NCI-H2171 treated with DMSO at 0.1 percent for 48 hours (cell line): ENCODE measurements around the gene PLEKHA6.

Experiments
- DNase-seq: peaks from one replicate; lab custom pipeline; 2025; lab: John Stamatoyannopoulos, UW

The PLEKHA6 gene

DNA sequence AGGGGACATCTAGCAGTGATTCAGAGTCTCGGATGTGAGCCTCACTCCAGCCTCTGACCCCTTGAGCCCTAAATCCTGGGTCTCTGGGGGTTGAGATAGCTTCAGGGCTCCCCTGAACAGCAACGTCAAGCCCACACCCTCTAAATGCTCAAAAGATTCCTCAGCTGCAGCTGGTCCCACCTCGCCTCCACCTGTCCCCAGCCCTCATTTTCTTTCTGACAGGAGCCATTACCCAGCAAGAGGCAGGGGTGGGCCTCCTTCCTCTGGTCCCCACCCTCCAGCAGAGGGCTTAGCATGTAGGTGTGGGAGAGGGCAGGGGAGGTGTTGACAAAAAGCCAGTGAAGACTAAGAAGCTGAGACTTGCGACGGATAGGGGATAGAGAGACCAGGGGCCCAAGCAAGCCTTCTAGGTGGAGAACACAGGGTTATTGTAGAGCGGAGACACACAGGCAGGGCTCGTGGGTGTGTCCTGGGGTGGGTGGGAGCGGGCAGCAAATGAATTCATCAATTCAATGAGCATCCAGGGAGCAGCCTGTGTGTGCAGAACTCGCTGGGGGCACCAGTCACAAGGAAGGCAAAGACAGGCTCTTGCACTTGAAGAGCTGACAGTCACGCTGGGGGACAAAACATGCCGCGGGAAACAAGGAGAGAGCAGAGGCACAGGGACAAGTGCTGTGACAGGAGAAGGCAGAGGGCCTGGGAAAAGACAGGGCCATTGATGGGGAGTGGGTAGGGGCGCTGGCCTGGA is 97.0 kb downstream of the PLEKHA6 start:
- DNase-seq: no peak

DNA sequence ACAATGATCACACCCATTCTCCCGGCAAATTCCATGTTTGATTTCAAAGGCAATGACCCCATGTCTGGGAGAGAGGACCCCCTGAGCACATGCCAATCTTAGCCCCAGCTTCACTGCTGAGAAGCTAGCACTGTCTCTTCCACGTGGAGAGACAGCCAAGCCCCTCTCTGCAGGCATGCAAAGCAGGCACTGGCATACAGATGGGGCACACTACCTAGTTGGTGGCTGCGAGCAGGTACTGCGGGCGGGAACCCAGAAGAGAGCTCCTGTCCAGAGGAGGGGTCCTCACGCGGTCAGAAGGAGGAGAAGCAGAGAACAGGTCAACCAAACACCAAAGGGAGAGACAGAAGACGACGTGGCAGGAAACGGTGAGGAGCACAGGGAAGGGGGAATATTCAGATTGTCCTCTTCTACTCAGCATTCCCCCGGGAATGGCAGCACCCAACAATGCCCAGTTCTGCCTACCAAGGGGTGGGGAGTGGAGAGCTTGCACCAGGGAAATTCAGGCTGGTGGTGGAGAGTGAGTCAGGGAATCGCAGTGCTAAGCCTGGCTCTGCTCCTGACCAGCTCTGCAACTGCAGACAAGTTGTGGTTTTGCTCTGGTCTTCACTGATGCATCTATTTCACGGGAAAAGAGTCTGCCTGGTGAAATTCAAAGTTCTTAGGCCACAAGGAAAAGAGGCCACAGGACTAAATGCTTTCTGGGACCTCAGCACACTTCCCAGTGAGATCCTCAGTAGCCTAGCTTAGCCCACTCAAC is 97.8 kb downstream of the PLEKHA6 start:
- no peak for DNase-seq

DNA sequence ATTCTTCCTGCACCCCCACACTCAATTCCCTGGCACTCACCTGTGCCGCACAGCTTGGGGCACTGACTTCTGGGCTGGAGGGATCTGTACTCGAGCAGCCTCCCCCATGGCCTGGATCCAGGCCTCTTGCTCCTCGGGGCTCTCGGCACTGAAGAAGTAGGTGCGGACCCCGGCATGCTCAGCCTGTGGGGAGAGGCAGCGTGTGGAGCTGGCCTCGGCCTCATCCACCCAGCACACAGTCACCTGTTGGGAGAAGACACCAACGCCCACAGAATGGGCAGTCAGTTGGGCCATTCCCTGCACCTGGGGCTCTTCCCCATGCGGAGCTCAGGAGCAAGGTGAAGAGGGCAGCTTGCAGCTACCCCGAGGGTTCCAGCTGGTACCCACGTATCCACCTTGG is 98.5 kb downstream of the PLEKHA6 start:
- DNase-seq: no peak

DNA sequence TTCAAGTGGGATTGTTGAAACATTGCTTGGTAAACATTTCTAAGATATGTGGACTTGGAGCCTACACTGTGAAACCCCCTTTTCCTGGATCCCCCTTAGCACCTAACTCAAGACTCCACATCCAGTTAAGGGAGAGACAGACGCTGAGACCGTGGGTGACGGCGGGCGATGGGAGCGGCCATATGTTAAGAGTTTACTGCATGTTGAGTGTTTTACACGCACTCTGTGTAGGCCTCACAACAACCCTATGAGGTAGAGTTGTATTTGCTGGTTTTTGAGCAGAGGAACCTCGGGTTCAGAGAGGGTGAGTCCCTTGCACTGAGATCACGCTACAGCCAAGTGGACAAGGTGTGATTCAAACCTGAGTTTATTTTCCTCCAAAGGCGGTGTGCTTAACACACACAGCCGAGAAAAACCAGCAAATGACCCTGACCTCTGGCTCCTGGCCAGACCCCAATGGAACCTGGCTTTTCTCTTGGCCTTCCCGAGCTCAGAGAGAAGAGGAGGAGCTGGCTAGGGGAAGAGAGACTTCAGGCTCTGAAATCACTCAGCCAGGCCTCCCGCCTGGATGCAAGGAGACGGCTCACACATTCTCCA is 99.0 kb downstream of the PLEKHA6 start:
- DNase-seq: no peak

DNA sequence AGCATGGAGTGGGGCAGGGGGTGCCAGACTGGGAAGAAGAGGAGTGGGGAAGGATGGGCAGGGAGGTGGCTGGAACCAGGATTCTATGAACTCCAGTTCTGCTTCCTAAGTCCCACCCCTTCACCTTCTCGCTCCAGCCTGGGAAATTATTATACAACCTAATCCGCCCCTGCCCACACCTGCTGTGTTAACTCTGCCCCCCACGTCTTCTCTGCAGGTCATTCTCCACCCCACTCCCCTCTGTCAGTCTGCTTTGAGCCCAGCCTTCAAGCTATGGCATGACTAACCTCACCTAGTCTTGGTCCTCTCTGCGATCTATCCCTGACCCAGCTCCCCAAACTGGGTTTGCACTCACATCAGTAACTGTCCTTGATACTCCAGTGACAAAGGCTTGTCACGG is 99.9 kb downstream of the PLEKHA6 start:
- no peak for DNase-seq

DNA sequence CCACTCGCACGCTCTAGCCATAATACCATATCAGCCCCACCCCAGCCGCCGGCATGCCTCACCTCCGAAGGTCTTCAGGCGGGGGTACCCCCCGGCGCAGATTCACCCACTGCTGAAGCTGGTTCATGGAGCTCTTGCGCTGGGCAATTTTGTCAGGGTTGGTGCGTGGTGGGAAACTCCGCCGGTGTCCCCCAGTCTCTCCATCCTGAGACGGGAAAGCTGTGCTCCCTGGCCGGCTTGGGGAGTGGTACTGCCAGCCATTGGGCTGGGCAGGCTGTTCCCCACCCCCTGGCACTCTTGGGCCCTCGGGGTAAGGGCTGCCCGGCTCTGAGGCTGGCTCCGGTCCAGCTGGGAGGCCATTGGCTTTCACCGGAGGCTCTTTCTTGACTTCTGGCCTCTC is 100.5 kb downstream of the PLEKHA6 start:
- DNase-seq: no peak

DNA sequence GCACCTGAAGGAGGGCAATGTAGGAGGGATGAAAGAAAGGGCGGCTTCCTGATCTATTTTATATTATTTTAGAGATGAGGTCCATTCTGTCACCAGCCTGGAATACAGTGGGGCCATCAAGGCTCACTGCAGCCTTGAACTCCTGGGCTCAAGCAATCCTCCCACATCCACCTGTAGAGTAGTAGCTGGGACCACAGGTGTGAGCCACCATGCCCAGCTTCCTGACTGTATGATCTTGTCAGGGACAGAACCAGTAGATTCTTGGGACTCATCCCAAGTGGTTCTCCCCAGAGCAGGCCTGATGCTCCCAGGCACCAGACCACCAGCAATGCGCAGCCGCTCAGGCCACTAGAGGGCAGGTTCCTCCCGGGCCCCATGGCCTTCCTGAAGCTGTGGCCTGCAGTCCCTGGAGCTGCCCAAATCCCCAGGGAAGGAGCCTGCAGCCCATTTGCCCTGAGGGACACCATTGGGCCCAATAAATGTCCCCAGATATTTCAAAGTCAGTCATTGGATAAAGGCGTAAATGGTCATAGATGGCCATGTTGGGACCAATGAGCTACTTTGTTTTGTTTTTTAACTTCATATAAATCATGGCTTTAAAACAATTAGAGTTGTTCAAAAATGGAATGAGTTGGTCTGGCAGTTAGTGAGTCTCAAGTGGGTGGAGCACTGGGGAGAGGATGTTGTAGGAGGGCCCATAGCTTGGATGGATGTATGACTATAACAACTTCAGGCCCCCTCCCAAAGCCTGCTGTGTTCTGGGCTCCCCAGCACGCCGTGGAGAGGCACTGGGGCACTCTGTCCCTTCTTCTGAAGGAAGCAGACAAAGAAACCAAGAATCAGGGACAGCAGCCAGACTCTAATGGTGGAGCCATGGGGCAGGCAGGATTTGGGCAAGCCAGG is 101.3 kb downstream of the PLEKHA6 start:
- no peak for DNase-seq

DNA sequence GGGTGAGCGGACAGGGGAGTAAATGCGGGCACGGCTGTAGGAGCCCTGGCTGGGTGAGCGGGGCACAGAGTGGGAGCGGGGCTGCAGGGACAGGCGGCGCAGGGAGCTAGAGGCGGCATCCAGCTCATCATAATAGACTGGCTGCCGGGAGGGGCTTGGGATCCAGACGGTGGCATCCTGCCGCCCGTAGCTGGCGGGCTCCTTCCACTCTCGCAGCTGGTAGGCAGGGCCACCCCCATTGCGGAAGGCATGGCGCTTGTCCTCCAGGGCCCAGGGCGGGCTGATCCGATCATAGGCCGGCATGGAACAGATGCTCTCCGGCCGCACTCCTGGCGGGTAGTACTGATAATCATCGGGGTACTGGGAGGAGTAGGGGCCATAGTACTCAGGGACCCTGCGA is 102.3 kb downstream of the PLEKHA6 start:
- no peak for DNase-seq

DNA sequence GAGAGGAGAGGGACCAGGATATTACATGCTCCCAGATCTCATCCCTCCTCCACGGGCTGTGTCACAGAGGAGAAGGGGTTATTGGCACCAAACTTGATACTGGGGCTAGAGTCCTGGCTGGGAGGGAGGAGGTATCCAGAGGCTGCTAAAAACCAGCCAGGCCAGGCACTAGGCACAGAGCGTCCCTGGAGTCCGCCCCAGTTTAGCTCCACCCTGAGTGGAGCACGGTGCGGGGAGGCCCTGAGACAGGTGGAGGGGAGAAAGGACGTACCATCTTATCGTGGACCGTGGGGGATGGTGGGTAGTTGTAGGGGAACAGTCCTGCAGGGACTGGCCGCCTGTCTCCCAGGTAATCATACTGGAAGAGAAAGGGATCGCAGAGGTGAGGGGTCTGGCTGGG is 103.2 kb downstream of the PLEKHA6 start:
- no peak for DNase-seq

DNA sequence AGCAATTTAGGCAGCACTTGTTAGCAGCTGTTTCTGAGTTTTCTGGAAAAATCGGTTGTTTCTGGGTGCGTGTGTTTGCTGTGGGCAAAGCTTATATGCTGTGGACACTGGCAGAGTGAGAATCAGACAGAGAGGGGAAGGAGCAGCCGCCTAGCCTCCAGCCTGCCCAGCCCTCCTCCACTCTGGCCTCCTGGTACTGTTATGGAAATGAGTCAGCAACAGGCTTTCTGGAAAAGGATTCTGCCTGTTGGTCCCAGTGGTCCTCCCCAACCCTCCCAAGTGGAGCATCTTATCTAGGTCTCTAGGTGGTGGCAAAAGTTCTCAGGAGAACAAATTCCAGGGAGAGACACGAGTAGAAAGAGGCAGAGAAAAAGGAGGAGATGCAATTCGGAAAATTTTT is 103.8 kb downstream of the PLEKHA6 start:
- no peak for DNase-seq

DNA sequence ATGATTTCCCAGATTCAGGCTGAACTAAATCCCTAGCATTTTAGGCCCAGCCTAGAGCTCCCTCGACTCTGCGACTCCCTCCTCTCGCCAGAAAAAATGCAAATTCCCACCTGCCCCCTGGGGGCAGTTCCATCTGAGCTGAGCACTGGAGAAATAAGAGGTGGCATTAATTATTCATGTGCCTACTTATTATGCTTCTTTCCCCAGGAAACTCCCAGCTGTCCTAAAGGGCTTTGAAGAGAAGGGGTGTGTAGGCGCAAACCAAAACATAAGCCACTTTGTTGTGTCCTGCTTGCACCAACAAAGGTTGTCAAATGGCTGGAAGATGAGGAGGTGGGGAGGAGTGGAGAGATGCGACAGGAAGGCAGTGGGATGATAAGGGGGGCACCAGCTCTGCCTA is 104.5 kb downstream of the PLEKHA6 start:
- peak; percentile 54 for DNase-seq

DNA sequence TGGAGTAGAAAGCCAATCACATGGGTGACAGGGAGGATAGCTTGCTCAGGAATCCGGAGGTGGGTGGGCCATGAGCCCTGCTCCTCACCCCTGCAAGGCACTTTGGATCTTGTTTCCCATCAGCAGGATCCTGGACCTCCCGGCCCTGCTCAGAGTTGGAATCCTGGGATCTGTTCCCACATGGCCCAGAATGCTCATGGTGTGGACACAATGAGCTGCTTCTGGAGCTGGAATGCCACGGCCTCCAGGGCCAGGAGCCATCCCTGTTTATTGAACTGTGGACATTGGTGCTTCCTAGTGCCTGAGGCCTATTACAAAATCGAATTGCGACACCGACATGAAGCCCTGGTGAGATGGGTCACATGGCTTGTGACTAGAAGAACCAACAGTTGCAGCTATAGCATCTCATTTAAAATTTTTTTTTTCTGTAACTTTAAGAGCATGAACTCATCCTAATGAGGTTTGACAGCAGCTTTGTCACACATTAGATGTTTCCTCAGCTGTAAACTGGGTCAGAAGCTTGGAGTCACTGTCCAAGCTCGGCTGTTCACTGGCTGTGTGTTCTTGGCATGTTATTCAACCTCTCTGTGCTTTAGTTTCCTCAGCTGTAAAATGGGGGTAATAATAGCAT is 105.6 kb downstream of the PLEKHA6 start:
- DNase-seq: no peak

DNA sequence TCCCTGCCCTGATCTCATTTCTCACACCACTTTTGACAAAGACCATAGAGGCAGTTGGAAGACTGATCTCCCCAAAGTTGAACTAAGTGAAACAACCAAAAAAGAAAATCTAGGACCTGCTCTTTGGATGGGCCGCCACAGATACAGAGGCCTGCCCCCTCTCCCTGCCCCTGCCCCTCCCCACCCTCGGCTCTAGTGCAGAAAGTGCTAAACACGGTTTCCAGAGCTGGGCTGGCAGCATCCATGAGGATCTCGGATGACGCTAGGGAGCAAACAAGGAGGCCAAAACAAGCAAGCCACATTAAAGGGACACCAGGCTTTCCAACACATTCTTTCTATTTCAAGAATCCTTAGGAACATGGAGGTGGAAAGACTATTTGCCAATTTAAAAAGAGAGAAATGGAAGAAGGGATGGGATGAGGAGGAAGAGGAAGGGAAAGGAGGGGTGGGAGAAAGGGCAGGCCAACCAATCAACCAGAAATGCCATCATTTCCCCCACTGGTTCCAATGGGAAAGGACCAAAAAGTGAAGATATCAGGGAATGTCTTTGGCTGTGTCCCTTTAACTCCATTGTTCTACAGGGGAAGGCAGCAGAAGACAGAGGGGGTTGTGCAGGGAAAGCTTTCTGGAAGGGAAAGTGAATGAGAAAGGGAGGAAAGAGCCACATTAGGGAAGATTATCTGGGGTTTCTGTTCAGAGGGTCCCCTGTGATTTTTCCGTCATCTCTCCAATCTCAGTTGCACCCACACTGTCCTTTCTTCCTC is 107.6 kb downstream of the PLEKHA6 start:
- DNase-seq: no peak

DNA sequence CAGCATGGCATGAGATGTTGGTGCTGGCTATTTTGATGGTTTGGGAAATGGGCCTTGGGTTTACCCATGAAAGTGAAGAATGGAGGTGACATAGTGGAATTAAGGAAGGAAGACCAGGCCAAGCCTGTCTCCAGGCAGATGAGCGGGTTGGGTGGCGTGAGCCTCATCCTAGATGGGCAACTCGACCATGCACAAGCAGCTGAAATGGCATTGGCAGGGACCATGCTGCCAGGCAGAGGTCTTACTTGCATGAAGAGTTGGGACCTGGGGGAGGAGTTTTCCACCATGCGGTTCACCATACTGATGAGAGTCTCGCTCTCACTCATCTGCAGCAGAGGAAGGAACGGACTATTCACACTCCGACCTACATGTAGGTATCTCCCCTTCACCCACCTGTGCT is 108.4 kb downstream of the PLEKHA6 start:
- no peak for DNase-seq

DNA sequence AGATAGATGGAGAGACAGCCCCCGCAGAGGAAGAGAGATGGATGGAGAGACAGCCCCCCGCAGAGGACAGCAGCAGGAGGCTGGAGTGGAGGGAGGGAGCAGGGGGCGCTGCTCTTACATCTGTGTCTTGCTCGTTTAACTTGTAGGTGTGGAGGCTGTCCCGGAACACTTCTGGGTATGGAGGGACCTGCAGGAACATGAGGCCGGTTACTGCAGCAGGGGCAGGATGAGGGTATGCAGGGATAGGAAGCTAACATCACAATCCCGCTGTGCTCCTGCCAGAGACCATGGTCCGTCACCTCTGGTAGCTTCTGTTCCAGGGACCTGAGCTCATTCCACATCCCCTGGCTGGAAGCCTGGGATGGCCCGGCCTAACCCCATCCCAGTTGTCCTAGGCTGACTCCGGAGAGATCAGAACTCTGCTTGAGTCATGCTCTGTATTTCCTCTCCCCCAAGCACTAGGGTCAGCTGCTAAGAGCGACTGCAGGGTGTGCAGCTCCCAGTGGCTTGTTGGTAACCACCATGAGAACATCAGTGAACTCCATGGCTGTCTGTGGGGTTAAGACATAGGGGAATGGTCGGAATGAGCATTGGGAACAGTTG is 109.2 kb downstream of the PLEKHA6 start:
- DNase-seq: no peak

DNA sequence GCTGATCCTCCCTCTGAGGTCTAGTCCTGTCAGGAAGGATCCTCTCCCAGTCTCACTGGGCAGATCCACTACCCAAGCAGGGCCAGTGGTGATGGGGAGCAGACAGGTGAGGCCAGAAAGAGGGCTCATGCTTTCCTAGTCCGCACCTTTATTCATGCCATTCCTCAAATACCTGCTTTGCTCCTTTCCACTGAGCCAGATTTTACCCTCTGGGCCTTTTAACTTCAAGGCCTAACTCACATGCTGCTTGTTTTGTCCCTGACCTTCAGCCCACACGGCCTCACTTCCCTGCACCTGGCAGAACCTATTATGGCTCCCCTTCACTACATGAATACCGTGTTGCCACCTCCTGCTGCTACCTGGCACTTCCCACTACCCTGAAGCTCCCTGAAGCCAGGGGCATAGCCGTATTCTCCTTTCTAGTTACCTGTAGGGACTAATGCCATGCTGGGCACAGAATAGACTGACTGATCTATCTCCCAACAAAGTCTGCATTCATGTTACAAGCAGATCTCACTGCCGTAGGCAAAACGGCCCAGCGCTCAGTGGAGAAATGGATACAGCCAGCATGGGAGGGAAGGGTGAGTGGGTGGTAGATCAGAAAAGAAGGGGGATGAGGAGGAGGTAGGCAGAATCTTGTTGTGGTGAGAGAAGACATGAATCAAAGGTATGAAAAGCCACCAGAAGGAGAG is 109.8 kb downstream of the PLEKHA6 start:
- DNase-seq: no peak

DNA sequence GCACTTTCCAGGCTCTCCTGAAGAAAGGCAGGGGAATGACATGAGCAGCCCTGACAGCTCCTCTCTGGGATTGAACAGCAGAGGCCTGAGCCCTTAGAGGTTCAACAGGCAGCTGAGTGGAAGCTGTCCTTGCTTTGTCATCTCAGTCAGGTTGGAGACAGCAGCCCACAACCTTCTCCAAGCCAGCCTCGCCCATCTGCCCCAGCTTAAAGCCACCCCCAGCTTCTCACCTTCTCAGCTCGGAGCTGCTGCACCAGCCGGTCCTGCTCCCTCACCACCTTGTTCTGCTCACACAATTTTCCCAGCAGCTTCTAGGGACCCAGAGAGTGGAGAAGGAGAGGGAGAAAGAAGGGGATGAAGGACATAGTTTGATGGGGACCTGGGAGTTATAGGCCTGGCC is 110.8 kb downstream of the PLEKHA6 start:
- DNase-seq: no peak

DNA sequence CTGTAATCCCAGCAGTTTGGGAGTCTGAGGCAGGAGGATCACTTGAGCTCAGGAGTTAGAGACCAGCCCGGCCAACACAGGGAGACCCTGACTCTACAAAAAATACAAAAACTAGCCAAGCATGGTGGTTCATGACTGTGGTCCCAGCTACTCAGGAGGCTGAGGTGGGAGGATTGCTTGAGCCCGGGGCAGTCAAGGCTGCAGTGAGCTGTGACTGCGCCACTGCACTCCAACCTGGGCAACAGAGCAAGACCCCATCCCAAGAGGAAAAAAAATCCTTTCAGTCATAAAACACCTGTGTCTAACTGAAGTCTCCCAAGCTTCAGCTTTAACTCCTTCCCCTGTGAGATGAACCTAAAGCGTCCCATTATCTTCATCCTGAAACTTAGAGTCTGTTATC is 112.9 kb downstream of the PLEKHA6 start:
- no peak for DNase-seq

DNA sequence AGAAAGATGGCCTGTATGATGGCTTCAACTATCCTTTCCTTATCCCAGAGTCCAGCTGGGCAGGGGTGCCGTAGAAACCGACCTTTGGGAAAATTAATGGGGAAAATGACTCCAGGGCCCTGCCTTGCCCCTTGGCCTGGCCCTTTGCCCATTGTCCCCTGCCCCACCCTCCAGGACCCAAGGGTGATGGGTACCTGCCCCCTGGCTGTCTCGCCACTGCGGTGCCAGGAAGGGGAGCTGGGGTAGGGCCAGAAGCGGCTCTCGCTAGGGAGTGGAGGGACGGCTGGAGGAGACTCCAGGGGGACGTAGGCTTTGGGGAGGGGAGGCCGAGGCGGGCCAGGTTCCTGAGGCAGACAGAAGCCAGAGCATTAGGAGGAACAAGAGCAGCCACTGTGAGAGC is 116.8 kb downstream of the PLEKHA6 start:
- no peak for DNase-seq

DNA sequence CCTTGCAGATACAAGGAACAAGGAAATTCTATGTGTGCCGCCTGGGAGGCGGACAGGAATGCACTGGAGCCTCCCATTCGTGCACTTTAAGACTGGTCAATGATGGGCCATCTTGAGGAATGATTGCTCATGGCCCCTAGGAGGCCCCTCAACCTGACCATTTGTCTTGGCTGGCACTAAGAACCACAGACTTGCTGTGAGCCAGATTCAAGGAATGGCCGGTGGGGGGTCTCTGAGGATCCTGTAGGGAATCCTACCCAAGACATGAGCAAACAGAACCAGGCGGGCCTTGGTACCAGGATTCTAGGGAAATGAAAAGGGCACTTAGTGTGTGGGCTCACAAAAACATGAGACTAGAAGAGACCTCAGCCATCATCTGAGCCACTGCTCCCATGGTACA is 117.8 kb downstream of the PLEKHA6 start:
- DNase-seq: no peak
